Thyroid gland (tissue), 4 donors: Measurements from ENCODE around the gene FOLR1. TPM values are rescaled to one million over a fixed set of nuclear protein-coding genes. Genes with fewer than 3 reads are reported as not detected.
"Not testable (repeated sequence)": the region's sequence is repeated elsewhere in the genome, so short reads cannot be mapped to it uniquely, and the experiment has no call there.

Experiments used
- DNase-seq, 2 donors: peaks; one replicate each; pipeline ENCODE4 v3.0.0-alpha.2; 2019
- H3K27ac ChIP-seq, 3 donors: fragments of 200-600 bp; sonication (generic); 1 replicate in 2 of 3; 2 replicates in 1 of 3; pipeline ENCODE4 v1.5.1; 2016 to 2019; ENCODE audit warnings: mild to moderate bottlenecking in 1 of 3, moderate library complexity in 1 of 3
- H3K27me3 ChIP-seq: fragments of 200-600 bp; sonication (generic); one replicate; pipeline ENCODE4 v1.5.1; 2019
- H3K36me3 ChIP-seq, 2 donors: fragments of 200-600 bp; sonication (generic); one replicate each; pipeline ENCODE4 v1.5.1; 2016 to 2019
- H3K4me1 ChIP-seq, 2 donors: fragments of 200-600 bp; sonication (generic); one replicate each; pipeline ENCODE4 v1.5.1; 2017 to 2019
- H3K4me3 ChIP-seq, 3 donors: fragments of 200-600 bp; sonication (generic); replicated peaks in 1 of 3; 1 replicate in 2 of 3; 2 replicates in 1 of 3; pipeline ENCODE4 v1.5.1; 2016; ENCODE audit warnings: mild to moderate bottlenecking in 1 of 3
- H3K9me3 ChIP-seq: fragments of 200-600 bp; sonication (generic); one replicate; pipeline ENCODE4 v1.5.1; 2017
- POLR2A ChIP-seq, 2 donors: fragments of 450-650 bp; IDR thresholded peaks; one replicate each; pipeline ENCODE4 v1.6.1; 2017; ENCODE audit warnings: antibody characterized with exemption in 2 of 2, mild to moderate bottlenecking in 2 of 2, moderate library complexity in 1 of 2
- WGBS, 2 donors: methylation state at CpG; one replicate each; pipeline ENCODE4 v1.1.5; 2017; 5-methylcytosine and 5-hydroxymethylcytosine counted together
- intact Hi-C: fragments of 100-400 bp; cut with DNase I; formaldehyde crosslinking; loops from one replicate; pipeline ENCODE4 v1.15.1; 2023
- total RNA-seq, 4 donors: library from RNA; depleted of rRNA; stranded (reverse); fragments of >200 nt; gene quantifications; one replicate each; pipeline ENCODE4 v1.2.3, GENCODE V29; 2016
- TF ChIP-seq, protein P1 (sequence below), 6 experiments: fragments of 200-600 bp in 3 of 6; fragments of 450-650 bp in 3 of 6; sonication (generic) in 3 of 6; IDR thresholded peaks; one replicate each; pipeline ENCODE4 v1.5.1; 2016 to 2019; ENCODE audit warnings: antibody characterized with exemption in 6 of 6, mild to moderate bottlenecking in 2 of 6, inconsistent platforms in 1 of 6, moderate library complexity in 1 of 6

The FOLR1 gene
- total RNA-seq, 4 donors from 2014 or later, result 5.5 to 64.9 (median 36.3) TPM

DNA sequence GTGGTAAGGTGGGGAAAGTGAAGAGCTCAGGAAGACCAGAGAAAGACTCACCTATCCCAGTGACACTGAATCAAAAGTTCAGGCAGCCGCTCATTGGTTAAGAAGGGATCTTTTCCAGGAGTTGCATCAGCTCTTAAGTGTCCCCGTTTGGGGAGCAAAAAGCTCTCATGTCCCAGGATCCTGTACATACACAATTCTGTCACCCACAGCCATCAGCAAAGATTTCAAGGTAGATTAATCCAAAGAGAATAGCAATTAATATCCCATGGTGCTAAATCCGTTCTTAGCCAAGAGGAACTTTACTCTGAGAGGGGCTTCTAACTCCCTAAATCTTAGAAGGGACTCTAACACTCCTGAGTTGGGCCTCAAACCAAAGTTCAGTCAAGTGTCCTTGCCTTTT is 37.1 kb upstream of the FOLR1 start:
- no peaks in the 10 kb centered on the region for H3K9me3 ChIP-seq
- intact Hi-C loops, result no loop called here
- no peaks in the 10 kb centered on the region for H3K4me1 ChIP-seq
- no peaks in the 10 kb centered on the region for H3K27me3 ChIP-seq
- WGBS, 2 donors, result 81 to 84% methylated on average over 3 of the region's 3 CpGs
- no peak overlapping the region for H3K4me3 ChIP-seq
- H3K36me3 ChIP-seq, result no peaks in the 10 kb centered on the region
- DNase-seq, result no peak
- H3K27ac ChIP-seq, result no peak overlapping the region
- no peak for TF ChIP-seq POLR2A (IDR thresholded peaks at IDR 0.05)
- TF ChIP-seq, protein P1, sequence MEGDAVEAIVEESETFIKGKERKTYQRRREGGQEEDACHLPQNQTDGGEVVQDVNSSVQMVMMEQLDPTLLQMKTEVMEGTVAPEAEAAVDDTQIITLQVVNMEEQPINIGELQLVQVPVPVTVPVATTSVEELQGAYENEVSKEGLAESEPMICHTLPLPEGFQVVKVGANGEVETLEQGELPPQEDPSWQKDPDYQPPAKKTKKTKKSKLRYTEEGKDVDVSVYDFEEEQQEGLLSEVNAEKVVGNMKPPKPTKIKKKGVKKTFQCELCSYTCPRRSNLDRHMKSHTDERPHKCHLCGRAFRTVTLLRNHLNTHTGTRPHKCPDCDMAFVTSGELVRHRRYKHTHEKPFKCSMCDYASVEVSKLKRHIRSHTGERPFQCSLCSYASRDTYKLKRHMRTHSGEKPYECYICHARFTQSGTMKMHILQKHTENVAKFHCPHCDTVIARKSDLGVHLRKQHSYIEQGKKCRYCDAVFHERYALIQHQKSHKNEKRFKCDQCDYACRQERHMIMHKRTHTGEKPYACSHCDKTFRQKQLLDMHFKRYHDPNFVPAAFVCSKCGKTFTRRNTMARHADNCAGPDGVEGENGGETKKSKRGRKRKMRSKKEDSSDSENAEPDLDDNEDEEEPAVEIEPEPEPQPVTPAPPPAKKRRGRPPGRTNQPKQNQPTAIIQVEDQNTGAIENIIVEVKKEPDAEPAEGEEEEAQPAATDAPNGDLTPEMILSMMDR (IDR thresholded peaks at IDR 0.05), result no peak

DNA sequence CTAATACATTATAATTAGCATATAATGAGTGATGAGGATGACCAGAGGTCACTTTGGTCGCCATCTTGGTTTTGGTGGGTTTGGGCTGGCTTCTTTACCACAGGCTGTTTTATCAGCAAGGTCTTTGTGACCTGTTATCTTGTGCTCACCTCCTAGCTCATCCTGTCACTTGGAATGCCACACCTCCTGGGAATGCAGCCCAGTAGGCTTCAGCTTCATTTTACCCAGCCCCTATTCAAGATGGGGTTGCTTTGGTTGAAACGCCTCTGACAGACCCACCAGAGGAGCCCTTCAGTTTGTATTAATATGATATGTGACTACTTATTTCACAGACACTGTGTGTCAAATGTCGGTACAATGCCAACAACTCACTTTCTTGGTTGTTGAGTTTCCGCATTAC is 36.2 kb upstream of the FOLR1 start:
- Histone ChIP-seq H3K27me3 (no peaks in the 10 kb centered on the region), H3K4me1 (no peaks in the 10 kb centered on the region), H3K4me3 (no peak overlapping the region), H3K9me3 (no peaks in the 10 kb centered on the region), H3K27ac (no peak overlapping the region), H3K36me3 (no peaks in the 10 kb centered on the region)
- 91% methylated on average over 4 of the region's 4 CpGs for WGBS, 2 donors
- intact Hi-C loops, result no loop called here
- DNase-seq, result no peak
- TF ChIP-seq POLR2A (IDR thresholded peaks at IDR 0.05), result no peak
- TF ChIP-seq, protein P1 (IDR thresholded peaks at IDR 0.05), result no peak

DNA sequence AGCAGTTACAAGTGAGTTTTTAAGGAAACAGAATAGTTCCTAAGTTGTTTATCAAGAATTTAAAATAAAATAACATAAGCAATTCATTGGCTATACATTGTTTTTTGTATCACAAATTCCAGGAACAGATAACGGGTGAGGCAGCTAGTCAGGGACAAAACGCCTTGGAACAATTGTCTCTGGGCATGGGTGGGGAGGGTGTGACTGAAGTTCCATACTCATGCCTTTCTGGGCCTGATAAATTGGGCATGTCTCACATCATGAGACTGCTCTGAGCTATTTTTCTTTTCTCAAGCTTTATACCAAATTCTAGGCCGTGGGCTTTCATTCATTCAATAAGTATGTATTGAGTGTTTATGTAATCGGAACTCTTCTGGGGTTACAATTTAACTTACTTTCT is 34.8 kb upstream of the FOLR1 start:
- Histone ChIP-seq H3K27ac (no peak overlapping the region), H3K9me3 (no peaks in the 10 kb centered on the region), H3K4me3 (no peak overlapping the region), H3K27me3 (no peaks in the 10 kb centered on the region), H3K36me3 (no peaks in the 10 kb centered on the region), H3K4me1 (no peaks in the 10 kb centered on the region)
- intact Hi-C loops, result no loop called here
- no peak for TF ChIP-seq POLR2A (IDR thresholded peaks at IDR 0.05)
- TF ChIP-seq, protein P1 (IDR thresholded peaks at IDR 0.05), result no peak
- DNase-seq, result no peak
- WGBS, 2 donors, result 85 to 89% methylated on average over 4 of the region's 4 CpGs

DNA sequence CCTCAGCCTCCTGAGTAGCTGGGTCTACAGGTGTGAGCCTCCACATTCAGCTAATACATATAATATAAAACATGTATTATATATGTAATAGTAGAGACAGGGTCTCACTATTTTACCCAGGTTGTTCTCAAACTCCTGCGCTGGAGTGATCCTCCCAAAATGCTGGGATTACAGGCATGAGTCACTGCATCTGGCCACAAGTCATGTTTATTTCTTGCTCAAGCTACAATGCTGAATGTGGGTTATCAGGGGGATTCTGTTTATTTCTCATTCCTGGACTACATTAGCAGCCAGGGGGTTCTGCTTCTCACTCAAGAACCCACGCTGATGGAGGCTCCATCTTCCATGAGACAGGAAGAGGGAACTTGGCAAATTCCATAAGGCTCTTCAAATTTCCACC is 31.6 kb upstream of the FOLR1 start:
- no peaks in the 10 kb centered on the region for H3K36me3 ChIP-seq
- H3K4me3 ChIP-seq, result no peak overlapping the region
- intact Hi-C loops, result no loop called here
- H3K4me1 ChIP-seq, result no peaks in the 10 kb centered on the region
- no peaks in the 10 kb centered on the region for H3K27me3 ChIP-seq
- no peak overlapping the region for H3K27ac ChIP-seq
- no peak for DNase-seq
- no peaks in the 10 kb centered on the region for H3K9me3 ChIP-seq
- TF ChIP-seq, protein P1 (IDR thresholded peaks at IDR 0.05), result no peak
- no peak for TF ChIP-seq POLR2A (IDR thresholded peaks at IDR 0.05)
- 78 to 79% methylated on average over 2 of the region's 2 CpGs for WGBS, 2 donors

DNA sequence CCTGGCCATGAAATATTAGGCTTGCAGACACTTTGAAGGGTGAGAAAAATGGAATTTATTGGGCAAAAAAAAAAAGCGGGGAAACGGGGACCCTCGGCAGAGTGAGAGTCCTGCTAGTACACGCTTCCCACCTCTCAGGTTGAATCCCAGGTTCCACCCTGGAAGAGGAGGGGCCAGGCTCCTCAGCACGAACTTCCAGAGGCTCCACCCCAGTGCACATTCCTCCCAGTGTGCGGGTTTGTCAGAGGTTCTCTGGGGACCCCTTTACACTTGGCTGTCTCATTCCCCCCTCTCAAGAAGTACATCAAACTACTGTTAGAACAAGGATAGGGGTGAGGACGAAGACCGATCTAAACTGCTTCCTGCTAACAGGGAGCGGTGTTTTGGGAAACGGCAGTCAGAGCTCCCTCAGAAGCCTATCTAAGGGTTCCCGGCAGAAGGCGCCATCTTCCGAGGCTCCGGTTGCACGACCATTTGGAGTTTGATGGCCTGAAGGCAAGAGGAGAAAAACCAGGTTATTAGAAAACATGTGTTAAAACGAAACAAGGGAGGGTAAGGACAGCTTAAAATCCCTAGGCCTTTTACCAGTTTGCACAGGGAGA is 28.9 kb upstream of the FOLR1 start:
- Histone ChIP-seq H3K27me3 (no peaks in the 10 kb centered on the region), H3K4me3 (no peak overlapping the region), H3K27ac (no peak overlapping the region), H3K4me1 (no peaks in the 10 kb centered on the region), H3K36me3 (no peaks in the 10 kb centered on the region), H3K9me3 (no peaks in the 10 kb centered on the region)
- no peak for TF ChIP-seq POLR2A (IDR thresholded peaks at IDR 0.05)
- TF ChIP-seq, protein P1 (IDR thresholded peaks at IDR 0.05), result no peak
- WGBS, 2 donors, result 82 to 86% methylated on average over 16 of the region's 16 CpGs
- DNase-seq, result no peak
- intact Hi-C loops, result no loop called here

DNA sequence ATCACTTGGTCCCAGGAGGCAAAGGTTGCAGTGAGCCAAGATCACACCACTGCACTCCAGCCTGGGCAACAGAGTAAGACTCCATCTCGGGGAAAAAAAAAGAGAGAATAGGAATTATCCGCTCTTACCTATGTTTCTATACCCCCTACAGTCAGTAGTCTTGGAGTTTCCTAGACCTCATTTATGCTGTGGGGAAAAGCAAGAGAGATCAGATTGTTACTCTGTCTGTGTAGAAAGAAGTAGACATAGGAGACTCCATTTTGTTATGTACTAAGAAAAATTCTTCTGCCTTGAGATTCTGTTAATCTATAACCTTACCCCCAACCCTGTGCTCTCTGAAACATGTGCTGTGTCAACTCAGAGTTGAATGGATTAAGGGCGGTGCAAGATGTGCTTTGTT is 27.8 kb upstream of the FOLR1 start:
- DNase-seq, H3K27ac ChIP-seq, H3K9me3 ChIP-seq, H3K4me1 ChIP-seq, H3K27me3 ChIP-seq, intact Hi-C loops, H3K4me3 ChIP-seq, H3K36me3 ChIP-seq: not testable (repeated sequence)
- 71 to 78% methylated on average over 3 of the region's 3 CpGs for WGBS, 2 donors

DNA sequence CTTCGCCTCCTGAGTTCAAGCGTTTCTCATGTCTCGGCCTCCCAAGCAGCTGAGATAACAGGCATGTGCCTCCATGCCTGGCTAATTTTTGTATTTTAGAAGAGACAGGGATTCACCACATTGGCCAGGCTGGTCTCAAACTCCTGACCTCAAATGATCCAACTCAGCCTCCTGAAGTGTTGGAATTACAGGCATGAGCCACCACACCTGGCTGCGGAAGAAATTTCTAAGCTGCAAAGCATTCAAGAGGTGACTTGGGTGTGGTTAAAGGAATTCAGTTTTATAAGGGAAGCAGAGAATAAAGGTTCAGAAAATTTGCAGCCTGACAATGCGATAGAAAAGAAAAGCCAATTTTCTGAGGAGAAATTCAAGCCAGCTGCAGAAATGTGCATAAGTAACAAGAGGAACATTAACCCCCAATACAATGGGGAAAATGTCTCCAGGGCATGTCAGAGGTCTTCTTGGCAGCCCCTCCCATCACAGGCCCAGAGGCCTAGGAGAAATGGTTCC is 22.8 kb upstream of the FOLR1 start:
- H3K27ac ChIP-seq, H3K9me3 ChIP-seq, DNase-seq, H3K4me1 ChIP-seq, intact Hi-C loops, H3K4me3 ChIP-seq, H3K36me3 ChIP-seq, H3K27me3 ChIP-seq: not testable (repeated sequence)
- WGBS, 2 donors, result 93 to 97% methylated on average over 5 of the region's 5 CpGs

DNA sequence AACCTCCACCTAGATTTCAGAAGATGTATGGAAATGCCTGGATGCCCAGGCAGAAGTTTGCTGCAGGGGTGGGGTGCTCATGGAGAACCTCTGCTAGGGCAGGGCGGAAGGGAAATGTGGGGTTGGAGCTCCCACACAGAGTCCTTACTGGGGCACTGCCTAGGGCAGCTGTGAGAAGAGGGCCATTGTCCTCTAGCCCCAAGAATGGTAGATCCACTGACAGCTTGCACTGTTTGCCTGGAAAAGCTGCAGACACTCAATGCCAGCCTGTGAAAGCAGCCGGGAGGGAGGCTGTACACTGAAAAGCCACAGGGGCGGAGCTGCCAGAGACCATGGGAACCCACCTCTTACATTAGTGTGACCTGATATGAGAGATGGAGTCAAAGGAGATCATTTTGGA is 22.2 kb upstream of the FOLR1 start:
- H3K27ac ChIP-seq, H3K4me3 ChIP-seq, intact Hi-C loops, H3K27me3 ChIP-seq, DNase-seq, H3K4me1 ChIP-seq, H3K9me3 ChIP-seq, H3K36me3 ChIP-seq: not testable (repeated sequence)
- 96 to 98% methylated on average over 3 of the region's 3 CpGs for WGBS, 2 donors
